Osteocyte (in vitro differentiated cells): ENCODE results near the gene SMURF1. TPM values are rescaled to one million over a fixed set of nuclear protein-coding genes. Genes with fewer than 3 reads are reported as not detected.

Experiments
- DNase-seq: peaks from one replicate; pipeline ENCODE4 v3.0.0; 2021; ENCODE audit warnings: mixed read lengths; ENCODE audit not compliant: unreplicated experiment; ENCODE audit errors: extremely low spot score
- H3K27ac Mint-ChIP-seq: one replicate; pipeline ENCODE4 v1.8.0; 2021; ENCODE audit warnings: mild to moderate bottlenecking, mixed read lengths; ENCODE audit not compliant: unreplicated experiment
- H3K27me3 Mint-ChIP-seq: one replicate; pipeline ENCODE4 v1.8.0; 2021; ENCODE audit warnings: mixed read lengths; ENCODE audit not compliant: unreplicated experiment
- H3K36me3 Mint-ChIP-seq: one replicate; pipeline ENCODE4 v1.8.0; 2021; ENCODE audit warnings: mixed read lengths; ENCODE audit not compliant: unreplicated experiment
- H3K4me1 Mint-ChIP-seq: one replicate; pipeline ENCODE4 v1.8.0; 2021; ENCODE audit warnings: mixed read lengths; ENCODE audit not compliant: unreplicated experiment
- H3K4me3 Mint-ChIP-seq: one replicate; pipeline ENCODE4 v1.8.0; 2021; ENCODE audit warnings: mild to moderate bottlenecking, moderate library complexity, mixed read lengths; ENCODE audit not compliant: unreplicated experiment
- H3K9me3 Mint-ChIP-seq: one replicate; pipeline ENCODE4 v1.8.0; 2021; ENCODE audit warnings: mixed read lengths; ENCODE audit not compliant: unreplicated experiment
- total RNA-seq: library from RNA; stranded (reverse); gene quantifications from 2 replicates; pipeline ENCODE4 v1.2.1, GENCODE V29; 2021
- TF ChIP-seq, protein P1 (sequence below): fragments of 200-600 bp; sonication (generic); IDR thresholded peaks from 2 replicates; pipeline ENCODE4 v1.5.0; 2021; ENCODE audit warnings: antibody characterized with exemption, mild to moderate bottlenecking, moderate library complexity

SMURF1 gene
- total RNA-seq, 1 donor from 2014 or later: 24.1 TPM

DNA sequence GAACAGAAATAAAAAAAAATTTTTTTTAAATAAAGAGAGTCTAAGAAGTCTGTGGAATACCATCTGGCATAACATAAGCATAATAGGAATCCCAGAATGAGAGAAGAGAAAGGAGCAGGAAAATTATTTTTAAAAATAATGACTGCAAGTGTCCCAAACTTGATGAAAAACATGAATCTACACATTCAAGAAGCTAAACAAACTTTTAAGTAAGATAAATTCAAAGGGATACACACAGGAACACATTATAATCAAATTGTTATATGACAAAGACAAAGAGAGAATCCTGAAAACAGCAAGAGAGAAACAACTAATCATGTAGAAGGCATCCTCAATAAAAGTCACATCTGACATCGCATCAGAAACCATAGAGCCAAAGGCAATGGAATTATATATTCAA, 30.9 kb downstream of the SMURF1 start:
- no peak overlapping the region for H3K27ac Mint-ChIP-seq
- peaks cover 47% of the 10 kb centered on the region for H3K4me1 Mint-ChIP-seq
- H3K36me3 Mint-ChIP-seq: peaks cover 29% of the 10 kb centered on the region
- peaks cover 30% of the 10 kb centered on the region for H3K9me3 Mint-ChIP-seq
- H3K4me3 Mint-ChIP-seq: no peak overlapping the region
- H3K27me3 Mint-ChIP-seq: no peaks in the 10 kb centered on the region
- TF ChIP-seq, protein P1, sequence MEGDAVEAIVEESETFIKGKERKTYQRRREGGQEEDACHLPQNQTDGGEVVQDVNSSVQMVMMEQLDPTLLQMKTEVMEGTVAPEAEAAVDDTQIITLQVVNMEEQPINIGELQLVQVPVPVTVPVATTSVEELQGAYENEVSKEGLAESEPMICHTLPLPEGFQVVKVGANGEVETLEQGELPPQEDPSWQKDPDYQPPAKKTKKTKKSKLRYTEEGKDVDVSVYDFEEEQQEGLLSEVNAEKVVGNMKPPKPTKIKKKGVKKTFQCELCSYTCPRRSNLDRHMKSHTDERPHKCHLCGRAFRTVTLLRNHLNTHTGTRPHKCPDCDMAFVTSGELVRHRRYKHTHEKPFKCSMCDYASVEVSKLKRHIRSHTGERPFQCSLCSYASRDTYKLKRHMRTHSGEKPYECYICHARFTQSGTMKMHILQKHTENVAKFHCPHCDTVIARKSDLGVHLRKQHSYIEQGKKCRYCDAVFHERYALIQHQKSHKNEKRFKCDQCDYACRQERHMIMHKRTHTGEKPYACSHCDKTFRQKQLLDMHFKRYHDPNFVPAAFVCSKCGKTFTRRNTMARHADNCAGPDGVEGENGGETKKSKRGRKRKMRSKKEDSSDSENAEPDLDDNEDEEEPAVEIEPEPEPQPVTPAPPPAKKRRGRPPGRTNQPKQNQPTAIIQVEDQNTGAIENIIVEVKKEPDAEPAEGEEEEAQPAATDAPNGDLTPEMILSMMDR: no peak
- no peak for DNase-seq

DNA sequence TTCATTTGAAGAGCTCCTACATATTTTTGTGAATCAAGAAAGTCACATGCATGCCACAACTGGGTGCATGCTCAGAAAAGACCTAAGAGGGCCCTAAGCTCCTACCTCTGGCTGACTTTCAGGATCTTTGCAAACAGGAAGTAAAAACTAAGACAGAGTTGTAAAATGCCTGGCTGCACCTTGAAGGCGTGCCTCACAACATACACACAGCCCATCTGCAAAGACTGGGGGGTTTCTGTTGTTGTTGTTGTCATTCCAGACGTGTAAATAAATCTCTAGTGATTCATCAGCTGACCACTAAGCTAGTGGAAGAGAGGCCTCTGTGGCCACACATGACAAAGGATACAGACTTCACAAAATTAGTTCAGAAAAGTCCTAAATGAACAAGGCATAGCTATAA, 31.8 kb downstream of the SMURF1 start:
- Mint-ChIP-seq H3K27me3 (no peaks in the 10 kb centered on the region), H3K4me3 (no peak overlapping the region), H3K4me1 (peaks cover 55% of the 10 kb centered on the region), H3K9me3 (peaks cover 29% of the 10 kb centered on the region), H3K36me3 (peaks cover 27% of the 10 kb centered on the region), H3K27ac (no peak overlapping the region)
- no peak for DNase-seq
- TF ChIP-seq, protein P1: no peak

DNA sequence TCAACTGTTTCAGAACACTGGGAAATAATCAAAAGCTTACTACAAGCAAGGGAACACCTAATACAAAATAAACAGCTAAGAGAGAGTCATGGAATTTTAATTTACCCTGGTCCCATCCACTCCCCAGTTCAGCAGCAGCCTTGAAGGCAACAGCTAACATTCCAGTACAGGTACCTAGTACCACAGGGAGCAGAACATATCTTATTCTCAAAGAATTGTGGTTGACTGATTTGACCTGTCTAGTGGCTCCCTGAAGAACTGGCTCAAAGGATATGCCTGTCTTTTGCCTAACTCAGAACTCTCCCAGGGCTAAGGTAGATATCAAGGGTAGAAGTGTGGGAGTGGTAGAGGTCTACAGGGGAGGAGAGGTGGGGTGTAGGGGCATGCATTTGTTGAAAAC, 32.3 kb downstream of the SMURF1 start:
- peaks cover 59% of the 10 kb centered on the region for H3K4me1 Mint-ChIP-seq
- H3K4me3 Mint-ChIP-seq: no peak overlapping the region
- no peak overlapping the region for H3K27ac Mint-ChIP-seq
- TF ChIP-seq, protein P1: no peak
- peaks cover 23% of the 10 kb centered on the region for H3K36me3 Mint-ChIP-seq
- no peak for DNase-seq
- peaks cover 24% of the 10 kb centered on the region for H3K9me3 Mint-ChIP-seq
- no peaks in the 10 kb centered on the region for H3K27me3 Mint-ChIP-seq

DNA sequence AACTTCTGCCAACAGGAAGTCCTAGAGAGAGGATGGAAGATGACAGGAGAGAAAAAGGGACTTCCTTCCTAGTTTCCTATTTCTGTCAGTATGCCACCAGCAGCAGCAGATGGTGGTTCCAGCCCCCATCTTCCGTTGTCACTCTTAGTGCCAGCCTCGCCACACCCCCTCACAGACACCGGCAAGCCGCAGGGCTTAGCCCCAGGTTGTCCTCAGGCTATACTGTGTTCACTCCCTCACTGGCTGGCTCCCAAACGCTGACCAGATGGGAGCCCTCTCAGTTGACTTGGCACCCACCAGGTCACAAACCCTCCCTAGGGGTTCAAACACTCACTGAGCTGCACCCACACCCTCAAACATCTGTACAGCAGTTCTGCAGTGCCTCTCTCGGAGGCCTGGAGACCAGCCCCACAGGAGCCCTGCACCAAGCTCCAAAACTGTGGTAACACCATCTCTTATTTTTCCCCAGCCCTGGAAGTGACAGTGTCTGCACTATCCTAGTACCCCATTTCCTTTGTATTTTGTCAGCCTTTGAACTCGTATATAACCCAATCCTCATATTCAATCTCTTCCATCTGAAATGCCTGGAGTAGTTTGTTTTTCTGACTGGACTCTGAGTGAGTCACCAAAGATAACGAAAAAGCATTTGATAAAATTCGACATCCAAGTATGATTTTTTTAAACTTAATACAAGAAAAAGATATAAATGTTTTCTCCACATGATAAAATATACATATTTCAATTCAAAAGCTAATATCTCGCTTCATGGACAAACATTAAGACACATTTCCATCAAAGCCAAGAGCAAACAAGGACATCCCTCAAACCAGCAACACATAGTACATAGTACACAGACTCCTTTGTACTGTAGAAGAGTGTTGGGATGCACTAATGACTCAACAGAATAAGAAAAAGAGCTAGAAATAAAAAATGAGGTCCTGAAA, 34.5 kb downstream of the SMURF1 start:
- H3K9me3 Mint-ChIP-seq: peaks cover 17% of the 10 kb centered on the region
- H3K36me3 Mint-ChIP-seq: peaks cover 19% of the 10 kb centered on the region
- no peaks in the 10 kb centered on the region for H3K27me3 Mint-ChIP-seq
- H3K27ac Mint-ChIP-seq: peak overlapping the region; percentile 63
- peaks cover 73% of the 10 kb centered on the region for H3K4me1 Mint-ChIP-seq
- TF ChIP-seq, protein P1: no peak
- DNase-seq: no peak
- H3K4me3 Mint-ChIP-seq: no peak overlapping the region

DNA sequence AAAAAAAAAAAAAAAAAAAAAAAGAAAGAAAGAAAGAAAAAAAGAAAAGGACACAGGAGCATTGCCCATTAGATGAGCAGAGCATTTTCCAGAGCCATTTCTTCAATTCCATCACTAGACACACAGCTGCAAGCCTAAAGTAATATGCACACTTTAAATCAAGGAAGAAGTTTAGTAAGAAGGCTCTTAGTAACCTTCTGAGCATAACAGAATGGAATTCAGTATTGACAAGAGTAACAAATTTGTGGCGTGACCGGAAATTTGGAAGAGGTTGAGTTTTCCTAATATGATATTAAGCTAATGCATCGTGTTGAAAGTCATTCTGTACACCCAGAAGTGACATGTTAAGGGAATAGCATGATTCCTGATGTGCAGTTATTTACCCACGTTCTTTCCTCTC, 35.3 kb downstream of the SMURF1 start:
- peaks cover 81% of the 10 kb centered on the region for H3K4me1 Mint-ChIP-seq
- TF ChIP-seq, protein P1: no peak
- H3K36me3 Mint-ChIP-seq: peaks cover 12% of the 10 kb centered on the region
- no peak overlapping the region for H3K4me3 Mint-ChIP-seq
- H3K27me3 Mint-ChIP-seq: no peaks in the 10 kb centered on the region
- DNase-seq: no peak
- peaks cover 14% of the 10 kb centered on the region for H3K9me3 Mint-ChIP-seq
- peak overlapping the region; percentile 63 for H3K27ac Mint-ChIP-seq
